Bronchial epithelial cell (primary cell): ENCODE data around the gene OR9Q1. TPM values are rescaled to one million over a fixed set of nuclear protein-coding genes. Genes with fewer than 3 reads are reported as not detected.

ENCODE experiments used
- DNase-seq: peaks from one replicate; pipeline ENCODE4 v3.0.0-alpha.2; 2010; ENCODE audit warnings: low read depth
- FAIRE-seq: peaks from 2 replicates; lab custom pipeline; 2011; peaks lifted over from hg19 to GRCh38; lab: Jason Lieb, UNC
- H3K27me3 ChIP-seq: 2 replicates; pipeline ENCODE4 v1.5.1; 2011; ENCODE audit warnings: low read length; ENCODE audit not compliant: control insufficient read depth, insufficient read depth
- H3K36me3 ChIP-seq: 2 replicates; pipeline ENCODE4 v1.5.1; 2011; ENCODE audit warnings: low read length; ENCODE audit not compliant: control insufficient read depth, insufficient read depth
- H3K4me3 ChIP-seq: 2 replicates; pipeline ENCODE4 v1.5.1; 2011; ENCODE audit warnings: mild to moderate bottlenecking, low read depth, low read length, control low read depth
- total RNA-seq: library from RNA; depleted of rRNA; stranded (reverse); fragments of >200 nt; gene quantifications from 2 replicates; pipeline ENCODE4 v1.2.1, GENCODE V29; 2014
- TF ChIP-seq, protein P1 (sequence below): IDR thresholded peaks from 2 replicates; pipeline ENCODE4 v1.5.1; 2011; ENCODE audit warnings: mild to moderate bottlenecking, moderate library complexity, low read length, control low read depth, inconsistent platforms; ENCODE audit not compliant: insufficient read depth, severe bottlenecking

The OR9Q1 gene
- total RNA-seq, 1 donor from 2014 or later, result not detected

DNA sequence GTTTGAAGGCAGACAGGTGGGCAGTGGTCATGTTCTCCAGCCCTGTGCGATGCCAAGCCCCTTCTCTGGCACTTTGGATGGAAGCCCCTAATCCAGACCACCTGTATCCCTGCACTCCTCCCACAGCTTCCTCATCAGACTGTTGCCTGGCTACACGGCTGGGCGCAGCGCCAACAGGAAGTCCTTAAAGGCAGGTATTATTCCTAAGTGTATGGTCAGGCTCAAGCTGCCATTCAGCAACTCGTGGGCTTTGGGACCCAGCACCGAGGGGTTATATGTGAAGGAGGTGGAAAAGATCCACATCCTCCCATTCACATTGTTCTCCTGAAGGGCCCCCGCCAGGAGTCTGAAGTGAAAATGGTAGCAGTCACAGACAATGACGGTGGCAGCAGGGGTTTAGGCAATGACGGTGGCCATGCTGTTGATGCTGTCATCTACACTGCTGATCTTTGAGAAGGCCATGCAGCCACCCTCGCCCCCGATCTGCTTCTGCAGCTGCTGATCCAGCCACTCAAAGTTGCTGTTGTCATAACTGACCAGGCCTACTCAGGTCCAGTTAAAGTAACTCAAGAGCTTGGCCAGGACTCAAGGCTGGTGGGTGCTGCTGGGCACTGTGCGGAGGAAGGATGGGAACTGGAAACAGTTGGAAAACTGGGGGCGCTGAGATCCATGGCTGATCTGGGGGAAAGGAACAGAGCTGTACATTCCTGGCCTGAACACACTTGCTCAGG, 34.8 kb downstream of the OR9Q1 start:
- TF ChIP-seq, protein P1, sequence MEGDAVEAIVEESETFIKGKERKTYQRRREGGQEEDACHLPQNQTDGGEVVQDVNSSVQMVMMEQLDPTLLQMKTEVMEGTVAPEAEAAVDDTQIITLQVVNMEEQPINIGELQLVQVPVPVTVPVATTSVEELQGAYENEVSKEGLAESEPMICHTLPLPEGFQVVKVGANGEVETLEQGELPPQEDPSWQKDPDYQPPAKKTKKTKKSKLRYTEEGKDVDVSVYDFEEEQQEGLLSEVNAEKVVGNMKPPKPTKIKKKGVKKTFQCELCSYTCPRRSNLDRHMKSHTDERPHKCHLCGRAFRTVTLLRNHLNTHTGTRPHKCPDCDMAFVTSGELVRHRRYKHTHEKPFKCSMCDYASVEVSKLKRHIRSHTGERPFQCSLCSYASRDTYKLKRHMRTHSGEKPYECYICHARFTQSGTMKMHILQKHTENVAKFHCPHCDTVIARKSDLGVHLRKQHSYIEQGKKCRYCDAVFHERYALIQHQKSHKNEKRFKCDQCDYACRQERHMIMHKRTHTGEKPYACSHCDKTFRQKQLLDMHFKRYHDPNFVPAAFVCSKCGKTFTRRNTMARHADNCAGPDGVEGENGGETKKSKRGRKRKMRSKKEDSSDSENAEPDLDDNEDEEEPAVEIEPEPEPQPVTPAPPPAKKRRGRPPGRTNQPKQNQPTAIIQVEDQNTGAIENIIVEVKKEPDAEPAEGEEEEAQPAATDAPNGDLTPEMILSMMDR, result no peak
- Histone ChIP-seq H3K36me3 (no peaks in the 10 kb centered on the region), H3K4me3 (no peak overlapping the region), H3K27me3 (no peaks in the 10 kb centered on the region)
- peak; percentile 45 for DNase-seq
- FAIRE-seq, result no peak

DNA sequence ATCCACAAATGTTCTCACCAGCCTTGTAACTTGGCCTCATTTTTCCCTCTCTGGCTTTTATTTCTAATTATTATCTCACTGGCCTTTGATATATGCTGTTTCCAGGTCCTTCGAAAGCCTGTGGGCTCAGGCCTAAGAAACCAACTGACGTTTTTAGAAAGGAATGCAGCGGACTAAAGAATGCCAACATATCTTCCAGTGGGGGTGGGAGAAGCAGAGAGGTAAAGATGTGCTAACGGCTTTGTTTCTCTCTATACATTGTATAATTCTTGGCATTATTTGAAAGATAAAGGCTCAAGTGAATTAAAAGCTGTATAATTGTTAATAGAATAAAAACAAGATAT, 35.3 kb downstream of the OR9Q1 start:
- H3K36me3 ChIP-seq, result no peaks in the 10 kb centered on the region
- TF ChIP-seq, protein P1, result no peak
- no peaks in the 10 kb centered on the region for H3K27me3 ChIP-seq
- FAIRE-seq (no peak), DNase-seq (peak; percentile 78)
- no peak overlapping the region for H3K4me3 ChIP-seq

DNA sequence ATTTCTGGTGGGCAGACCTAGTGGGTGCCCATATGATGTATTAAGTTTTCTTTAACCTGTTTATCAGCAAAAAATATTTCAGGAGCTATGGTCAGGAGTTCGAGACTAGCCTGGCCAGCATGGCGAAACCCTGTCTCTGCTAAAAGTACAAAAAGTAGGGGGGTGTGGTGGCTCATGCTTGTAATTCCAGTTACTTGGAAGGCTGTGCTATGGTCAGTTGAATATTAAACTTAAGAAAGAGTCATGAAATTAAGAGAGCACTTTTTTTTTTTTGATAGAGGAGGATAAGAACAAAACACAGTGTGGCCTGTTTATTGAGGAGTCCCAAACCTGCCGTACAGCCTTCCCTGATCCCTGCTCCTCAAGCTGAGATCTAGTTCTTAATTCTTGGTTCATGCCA, 36.9 kb downstream of the OR9Q1 start:
- FAIRE-seq (peak; percentile 81), DNase-seq (no peak)
- TF ChIP-seq, protein P1, result no peak

DNA sequence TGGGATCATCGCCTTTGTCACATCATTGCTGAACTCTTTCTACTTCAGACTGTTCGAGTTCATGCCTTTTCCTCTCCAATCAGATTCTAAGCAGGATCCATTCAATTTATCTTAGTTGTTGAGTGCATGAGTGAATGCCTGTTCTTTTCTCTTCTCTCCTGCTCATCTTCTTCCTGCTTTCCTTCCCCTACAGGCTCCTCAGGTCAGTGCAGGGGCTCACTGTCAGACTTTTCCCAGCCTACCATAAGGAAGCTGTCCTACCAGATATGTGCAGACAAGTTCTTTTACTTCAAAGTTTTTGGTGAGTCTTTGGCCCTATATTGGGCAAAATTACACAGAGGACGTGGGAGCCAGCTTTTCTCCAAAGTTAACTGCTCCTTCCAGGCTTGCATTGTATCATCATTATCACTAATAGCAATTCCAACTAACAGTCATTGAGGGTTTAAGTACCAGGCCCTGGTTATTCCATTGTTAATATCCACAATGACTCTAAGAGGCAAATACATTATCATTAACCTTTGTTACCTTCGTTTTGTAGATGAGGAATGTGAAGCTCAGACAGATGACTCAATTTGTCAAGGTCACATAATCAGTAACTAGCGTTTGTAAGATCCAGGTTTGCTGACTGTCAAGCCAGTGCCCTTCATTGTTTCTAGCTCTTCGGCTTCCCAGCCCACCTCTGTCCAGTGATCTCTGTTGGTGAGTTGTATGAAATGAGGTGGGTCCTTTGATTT, 37.4 kb downstream of the OR9Q1 start:
- TF ChIP-seq, protein P1, result peak; percentile 22
- FAIRE-seq (peak; percentile 13), DNase-seq (peak; percentile 32)
- Histone ChIP-seq H3K4me3 (no peak overlapping the region), H3K36me3 (no peaks in the 10 kb centered on the region), H3K27me3 (no peaks in the 10 kb centered on the region)

More for the DNA sequence above, 36.9 kb downstream of the OR9Q1 start:
- Histone ChIP-seq H3K27me3 (no peaks in the 10 kb centered on the region), H3K36me3 (no peaks in the 10 kb centered on the region), H3K4me3 (no peak overlapping the region)

DNA sequence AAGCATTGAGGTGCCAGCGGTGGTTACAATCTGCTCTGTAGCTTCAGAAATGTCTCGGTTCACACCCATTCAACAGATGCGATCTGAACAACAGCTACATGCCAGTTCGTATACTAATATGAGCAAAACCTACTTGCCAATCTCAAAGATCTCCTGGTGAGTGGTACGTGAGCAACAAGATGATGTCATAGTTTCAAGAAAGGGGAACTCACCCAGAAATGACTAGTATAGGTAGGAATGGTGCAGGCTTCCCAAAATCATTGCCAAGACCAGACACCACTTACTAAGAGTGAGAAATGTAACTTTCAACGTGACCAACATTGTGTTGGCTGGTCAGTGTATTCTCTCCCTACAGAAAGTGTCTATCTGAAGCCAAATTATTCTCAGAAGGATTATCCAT, 38.1 kb downstream of the OR9Q1 start:
- TF ChIP-seq, protein P1, result no peak
- no peaks in the 10 kb centered on the region for H3K36me3 ChIP-seq
- DNase-seq, result peak; percentile 98
- FAIRE-seq, result peak; percentile 76
- H3K27me3 ChIP-seq, result no peaks in the 10 kb centered on the region
- no peak overlapping the region for H3K4me3 ChIP-seq
